Spleen (tissue), 7 donors: Measurements from ENCODE around the gene KIF17.

Experiments
- POLR2A ChIP-seq, 3 donors: fragments of 450-650 bp; IDR thresholded peaks; one replicate each; pipeline ENCODE4 v1.5.1; 2017; ENCODE audit warnings: antibody characterized with exemption in 3 of 3, mild to moderate bottlenecking in 1 of 3
- TF ChIP-seq, protein P1 (sequence below), 11 experiments: fragments of 200-600 bp in 7 of 11; fragments of 450-650 bp in 4 of 11; sonication (generic) in 4 of 11; IDR thresholded peaks in 8 of 11; conservative IDR thresholded peaks in 3 of 11; 1 replicate in 7 of 11; 2 replicates in 4 of 11; pipeline versions ENCODE4 v1.4.0 to v1.8.0; 2016 to 2021; ENCODE audit warnings: antibody characterized with exemption in 11 of 11, inconsistent platforms in 4 of 11, mild to moderate bottlenecking in 1 of 11
- donor health status: DM: no; HTN: no; CAD: no; lungs with moderate emphysema.
- donor health status: DM: no; HTN: no; CAD: no.
- donor health status: DM: no; HTN: no; CAD: no.

DNA sequence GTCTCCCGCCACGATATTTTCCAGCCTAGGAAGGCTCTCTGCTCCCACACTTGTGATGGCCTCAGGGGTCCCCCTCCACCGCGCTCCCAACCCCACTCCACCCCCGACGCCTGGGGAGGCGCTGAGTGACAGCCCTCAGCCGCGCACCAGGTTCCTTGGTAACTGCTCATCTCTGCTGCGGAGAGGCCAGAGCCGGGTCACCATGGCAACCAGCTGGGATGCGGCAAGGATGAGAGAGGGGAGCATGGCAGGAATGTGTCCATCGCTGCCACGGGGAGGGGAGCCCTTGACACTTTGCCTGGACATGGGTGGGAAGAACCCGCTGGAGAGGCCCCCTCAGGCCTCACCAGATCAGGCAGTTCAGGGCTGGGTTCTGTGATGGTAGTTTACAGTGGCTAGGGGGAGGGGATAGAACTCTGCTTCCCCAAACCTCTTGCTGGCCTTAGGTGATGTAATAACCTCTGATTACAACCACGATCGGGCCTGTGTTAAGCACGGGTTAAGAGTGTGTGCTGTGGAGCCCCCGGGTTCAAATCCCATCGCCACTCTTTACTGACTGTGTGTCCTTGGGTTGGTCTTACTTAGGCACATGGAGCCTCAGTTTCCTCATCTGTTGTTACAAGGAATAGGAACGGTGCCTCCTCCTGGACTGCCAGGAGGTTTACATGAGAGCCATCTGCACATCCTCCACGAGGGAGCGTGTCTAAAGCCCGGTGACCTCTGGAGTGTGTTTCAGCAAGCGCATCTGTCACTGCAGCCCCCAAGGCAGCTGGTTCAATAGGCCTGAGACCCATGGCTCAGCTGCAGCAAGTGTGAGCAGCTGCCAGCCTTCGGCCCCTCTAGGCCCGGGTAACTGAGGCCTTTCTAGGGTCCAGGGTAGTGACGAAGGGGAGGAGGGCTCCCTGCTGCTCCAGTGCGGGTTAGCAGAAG is 6.3 kb downstream of the KIF17 start:
- no peak for TF ChIP-seq POLR2A (IDR thresholded peaks at IDR 0.05)
- TF ChIP-seq, protein P1, sequence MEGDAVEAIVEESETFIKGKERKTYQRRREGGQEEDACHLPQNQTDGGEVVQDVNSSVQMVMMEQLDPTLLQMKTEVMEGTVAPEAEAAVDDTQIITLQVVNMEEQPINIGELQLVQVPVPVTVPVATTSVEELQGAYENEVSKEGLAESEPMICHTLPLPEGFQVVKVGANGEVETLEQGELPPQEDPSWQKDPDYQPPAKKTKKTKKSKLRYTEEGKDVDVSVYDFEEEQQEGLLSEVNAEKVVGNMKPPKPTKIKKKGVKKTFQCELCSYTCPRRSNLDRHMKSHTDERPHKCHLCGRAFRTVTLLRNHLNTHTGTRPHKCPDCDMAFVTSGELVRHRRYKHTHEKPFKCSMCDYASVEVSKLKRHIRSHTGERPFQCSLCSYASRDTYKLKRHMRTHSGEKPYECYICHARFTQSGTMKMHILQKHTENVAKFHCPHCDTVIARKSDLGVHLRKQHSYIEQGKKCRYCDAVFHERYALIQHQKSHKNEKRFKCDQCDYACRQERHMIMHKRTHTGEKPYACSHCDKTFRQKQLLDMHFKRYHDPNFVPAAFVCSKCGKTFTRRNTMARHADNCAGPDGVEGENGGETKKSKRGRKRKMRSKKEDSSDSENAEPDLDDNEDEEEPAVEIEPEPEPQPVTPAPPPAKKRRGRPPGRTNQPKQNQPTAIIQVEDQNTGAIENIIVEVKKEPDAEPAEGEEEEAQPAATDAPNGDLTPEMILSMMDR (IDR thresholded peaks at IDR 0.05 in 8 of 11, conservative IDR thresholded peaks at IDR 0.05 in 3 of 11), result no peak
